C4-2B (cell line): ENCODE data around the gene ADAMTSL1.

ENCODE experiments used
- CTCF ChIP-seq: fragments of 450-650 bp; conservative IDR thresholded peaks from 2 replicates; pipeline ENCODE4 v1.5.1; 2017; ENCODE audit warnings: mild to moderate bottlenecking
- ZFX ChIP-seq: fragments of 450-650 bp; IDR thresholded peaks from 2 replicates; pipeline ENCODE4 v1.6.1; 2017

GRCh38 chr9:18700714-18701113 is 226.8 kb downstream of the ADAMTSL1 start:
- TF ChIP-seq CTCF (no peak), ZFX (no peak)
